Hindlimb muscle (tissue), 1 donor: ENCODE data around the gene GTF2H4. TPM values are rescaled to one million over a fixed set of nuclear protein-coding genes. Genes with fewer than 3 reads are reported as not detected.

Source experiments
- DNase-seq: peaks from one replicate; pipeline ENCODE4 v3.0.0-alpha.2; 2013
- polyA plus RNA-seq: library from polyadenylated mRNA; unstranded; fragments of 120-200 nt; gene quantifications from one replicate; pipeline ENCODE4 v1.2.1, GENCODE V29; 2013; ENCODE audit not compliant: insufficient read length

The GTF2H4 gene
- polyA plus RNA-seq, 1 donor = 19.9 TPM

- no peak for DNase-seq
Measured at GRCh38 chr6:30960907-30961673, 53.1 kb downstream of the GTF2H4 start.

GRCh38 chr6:30962716-30963115, 54.7 kb downstream of the GTF2H4 start:
- no peak for DNase-seq

- DNase-seq = no peak
Measured at GRCh38 chr6:30963641-30964040, 55.6 kb downstream of the GTF2H4 start.

Other genes starting within 250 kb of the GTF2H4 start
- gene DHX16, start 235.2 kb upstream of the GTF2H4 start, polyA plus RNA-seq = 27.7 TPM
- 41.8 TPM for gene PPP1R18, start 221.6 kb upstream of the GTF2H4 start, polyA plus RNA-seq
- gene NRM, start 217.2 kb upstream of the GTF2H4 start, polyA plus RNA-seq = 41.9 TPM
- 27.0 TPM for gene MDC1, start 190.9 kb upstream of the GTF2H4 start, polyA plus RNA-seq
- 777 TPM for gene TUBB, start 187.9 kb upstream of the GTF2H4 start, polyA plus RNA-seq
- 120 TPM for gene FLOT1, start 165.5 kb upstream of the GTF2H4 start, polyA plus RNA-seq
- gene IER3, start 163.7 kb upstream of the GTF2H4 start, polyA plus RNA-seq = 13.0 TPM
- 86.4 TPM for gene DDR1, start 23.7 kb upstream of the GTF2H4 start, polyA plus RNA-seq
- 37.2 TPM for gene VARS2, start 6.0 kb downstream of the GTF2H4 start, polyA plus RNA-seq
- gene SFTA2, start 24.0 kb downstream of the GTF2H4 start, polyA plus RNA-seq = not detected
- not detected for gene MUCL3, start 32.8 kb downstream of the GTF2H4 start, polyA plus RNA-seq
- gene MUC21, start 75.5 kb downstream of the GTF2H4 start, polyA plus RNA-seq = not detected
- gene MUC22, start 102.3 kb downstream of the GTF2H4 start, polyA plus RNA-seq = not detected
- gene C6orf15, start 204.4 kb downstream of the GTF2H4 start, polyA plus RNA-seq = not detected
- 0.85 TPM for gene PSORS1C1, start 206.6 kb downstream of the GTF2H4 start, polyA plus RNA-seq
- gene CDSN, start 212.2 kb downstream of the GTF2H4 start, polyA plus RNA-seq = not detected
- gene PSORS1C2, start 230.9 kb downstream of the GTF2H4 start, polyA plus RNA-seq = not detected
- gene CCHCR1, start 249.6 kb downstream of the GTF2H4 start, polyA plus RNA-seq = 14.5 TPM